Measurements from ENCODE around the gene SLC43A1. TPM values are rescaled to one million over a fixed set of nuclear protein-coding genes. Genes with fewer than 3 reads are reported as not detected.

The SLC43A1 gene
- total RNA-seq, 6 experiments from 2014 or later = 38.9 to 173 (median 106) TPM

DNA sequence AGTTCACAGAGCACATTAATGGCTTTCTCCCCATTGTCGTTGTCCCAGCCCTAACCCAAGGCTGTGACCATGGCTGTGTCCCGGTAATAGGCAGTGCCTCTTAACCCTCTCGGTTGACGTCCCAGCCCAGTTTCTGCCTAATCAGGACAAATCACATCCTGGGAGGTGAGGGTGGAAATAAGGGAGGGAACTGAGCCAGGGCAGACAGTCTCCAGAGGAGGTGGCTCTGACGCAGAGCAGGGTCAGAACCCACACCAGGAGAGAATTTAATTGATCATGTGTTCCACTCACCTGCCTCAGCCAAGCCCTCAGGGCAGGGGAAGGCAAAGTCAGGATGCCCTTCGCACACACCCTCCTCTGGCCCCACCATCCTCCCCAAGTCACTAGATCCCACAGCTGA is 17.0 kb downstream of the SLC43A1 start:
- H3K36me3 ChIP-seq = peaks cover 0 to 24% (median 10%) of the 10 kb centered on the region in 4 donors
- no peaks in the 10 kb centered on the region for H3K27me3 ChIP-seq
- TF ChIP-seq, protein P1, sequence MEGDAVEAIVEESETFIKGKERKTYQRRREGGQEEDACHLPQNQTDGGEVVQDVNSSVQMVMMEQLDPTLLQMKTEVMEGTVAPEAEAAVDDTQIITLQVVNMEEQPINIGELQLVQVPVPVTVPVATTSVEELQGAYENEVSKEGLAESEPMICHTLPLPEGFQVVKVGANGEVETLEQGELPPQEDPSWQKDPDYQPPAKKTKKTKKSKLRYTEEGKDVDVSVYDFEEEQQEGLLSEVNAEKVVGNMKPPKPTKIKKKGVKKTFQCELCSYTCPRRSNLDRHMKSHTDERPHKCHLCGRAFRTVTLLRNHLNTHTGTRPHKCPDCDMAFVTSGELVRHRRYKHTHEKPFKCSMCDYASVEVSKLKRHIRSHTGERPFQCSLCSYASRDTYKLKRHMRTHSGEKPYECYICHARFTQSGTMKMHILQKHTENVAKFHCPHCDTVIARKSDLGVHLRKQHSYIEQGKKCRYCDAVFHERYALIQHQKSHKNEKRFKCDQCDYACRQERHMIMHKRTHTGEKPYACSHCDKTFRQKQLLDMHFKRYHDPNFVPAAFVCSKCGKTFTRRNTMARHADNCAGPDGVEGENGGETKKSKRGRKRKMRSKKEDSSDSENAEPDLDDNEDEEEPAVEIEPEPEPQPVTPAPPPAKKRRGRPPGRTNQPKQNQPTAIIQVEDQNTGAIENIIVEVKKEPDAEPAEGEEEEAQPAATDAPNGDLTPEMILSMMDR (IDR thresholded peaks at IDR 0.05) = no peak
- peak; percentile 27 for TF ChIP-seq POLR2A (IDR thresholded peaks at IDR 0.05)
- DNase-seq (peak in 2 of 3 donors; percentile 83 to 90), ATAC-seq (peak; percentile 11 to 46 (median 32))
- no peaks in the 10 kb centered on the region for H3K9me3 ChIP-seq
- peaks cover 0 to 95% (median 50%) of the 10 kb centered on the region in 4 donors for H3K4me1 ChIP-seq
- intact Hi-C loops (cut with DNase I) = no loop called here
- H3K4me3 ChIP-seq = peak overlapping the region in 2 of 3 donors; percentile 33
- H3K27ac ChIP-seq = peak overlapping the region in 2 of 3 donors; percentile 86 to 95
- 45% methylated on average over 4 of the region's 6 CpGs for WGBS (ENCODE audit: insufficient coverage, low coverage, low lambda C conversion rate, missing lambda C conversion rate)

GRCh38 chr11:57497303-57498247 is 17.9 kb downstream of the SLC43A1 start:
- intact Hi-C loops (cut with DNase I) = no loop called here
- Histone ChIP-seq H3K9me3 (no peaks in the 10 kb centered on the region), H3K27me3 (no peaks in the 10 kb centered on the region), H3K36me3 (peaks cover 0 to 27% (median 10%) of the 10 kb centered on the region in 4 donors), H3K4me3 (peak overlapping the region in 2 of 3 donors; percentile 13 to 18), H3K27ac (peak overlapping the region; percentile 34 to 95 (median 86)), H3K4me1 (peaks cover 0 to 88% (median 46%) of the 10 kb centered on the region in 4 donors)
- 50% methylated on average over 12 of the region's 15 CpGs for WGBS (ENCODE audit: insufficient coverage, low coverage, low lambda C conversion rate, missing lambda C conversion rate)
- DNase-seq = peak; percentile 55 to 81 (median 74)
- no peak for TF ChIP-seq POLR2A (IDR thresholded peaks at IDR 0.05)
- TF ChIP-seq, protein P1 (IDR thresholded peaks at IDR 0.05) = no peak
- ATAC-seq = peak; percentile 34 to 59 (median 37)

GRCh38 chr11:57496109-57496820 is 19.2 kb downstream of the SLC43A1 start:
- Histone ChIP-seq H3K4me1 (peaks cover 0 to 75% (median 40%) of the 10 kb centered on the region in 4 donors), H3K27ac (peak overlapping the region in 2 of 3 donors; percentile 86 to 95), H3K9me3 (no peaks in the 10 kb centered on the region), H3K27me3 (no peaks in the 10 kb centered on the region), H3K4me3 (peak overlapping the region in 2 of 3 donors; percentile 6 to 10), H3K36me3 (peaks cover 0 to 33% (median 14%) of the 10 kb centered on the region in 4 donors)
- WGBS (ENCODE audit: insufficient coverage, low coverage, low lambda C conversion rate, missing lambda C conversion rate) = 33% methylated on average over 6 of the region's 9 CpGs
- TF ChIP-seq POLR2A (IDR thresholded peaks at IDR 0.05) = no peak
- TF ChIP-seq, protein P1 (IDR thresholded peaks at IDR 0.05) = no peak
- peak in 2 of 3 donors; percentile 84 to 86 for DNase-seq
- intact Hi-C loops (cut with DNase I) = no loop called here
- ATAC-seq = peak in 3 of 4 donors; percentile 3 to 5 (median 3)
